ENCODE measurements around the gene GOLPH3L.
"Not testable (repeated sequence)": the region's sequence is repeated elsewhere in the genome, so short reads cannot be mapped to it uniquely, and the experiment has no call there.

Gene GOLPH3L

DNA sequence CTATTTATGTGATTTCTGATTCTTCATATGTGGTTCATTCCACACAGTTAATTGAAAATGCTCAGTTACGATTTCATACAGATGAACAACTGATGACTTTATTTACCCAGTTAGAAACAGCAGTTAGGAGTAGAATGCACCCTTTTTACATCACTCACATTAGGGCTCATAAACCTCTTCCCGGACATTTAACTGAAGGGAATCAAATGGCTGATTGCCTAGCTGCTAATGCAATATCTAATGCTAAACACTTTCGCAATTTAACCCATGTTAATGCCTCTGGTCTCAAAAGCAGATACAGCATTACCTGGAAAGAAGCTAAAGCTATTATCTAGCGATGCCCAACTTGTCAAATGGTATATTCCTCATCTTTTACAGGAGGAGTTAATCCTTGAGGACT lies 39.9 kb downstream of the GOLPH3L start:
- not testable (repeated sequence) for DNase-seq (ENCODE audit: low spot score)

DNA sequence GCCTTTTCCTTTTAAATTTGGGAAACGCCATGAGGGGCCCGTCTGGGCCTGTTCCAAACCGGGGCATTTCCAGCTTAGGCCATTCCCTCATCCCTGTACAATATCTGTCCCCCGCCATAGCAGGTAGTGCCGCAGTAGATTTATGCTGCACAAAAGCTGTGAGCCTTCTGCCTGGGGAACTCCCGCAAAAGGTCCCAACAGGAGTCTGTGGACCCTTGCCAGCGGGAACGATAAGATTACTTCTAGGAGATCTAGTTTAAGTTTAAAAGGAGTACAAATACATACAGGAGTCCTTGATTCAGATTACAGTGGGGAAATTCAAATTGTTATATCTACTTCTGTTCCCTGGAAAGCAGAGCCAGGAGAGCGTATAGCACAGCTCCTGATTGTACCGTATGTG lies 42.3 kb downstream of the GOLPH3L start:
- DNase-seq (ENCODE audit: low spot score): not testable (repeated sequence)

DNA sequence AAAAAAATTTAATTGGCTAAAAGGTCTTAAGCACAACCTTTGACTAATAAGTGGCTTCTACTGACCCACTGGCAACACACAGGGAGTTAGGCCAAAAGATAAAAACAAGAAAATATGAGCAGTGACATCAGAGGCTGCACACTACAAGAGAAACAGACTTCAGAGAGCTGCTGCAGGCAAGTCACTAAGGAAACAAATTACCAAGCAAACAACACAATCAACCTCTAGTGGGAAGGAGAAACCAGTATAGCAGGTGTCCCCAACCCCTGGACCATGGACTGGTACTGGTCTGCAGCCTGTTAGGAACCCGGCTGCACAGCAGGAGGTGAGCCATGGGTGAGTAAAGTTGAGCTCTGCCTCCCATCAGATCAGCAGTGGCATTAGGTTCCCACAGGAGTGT lies 46.8 kb downstream of the GOLPH3L start:
- DNase-seq (ENCODE audit: low spot score): no peak

DNA sequence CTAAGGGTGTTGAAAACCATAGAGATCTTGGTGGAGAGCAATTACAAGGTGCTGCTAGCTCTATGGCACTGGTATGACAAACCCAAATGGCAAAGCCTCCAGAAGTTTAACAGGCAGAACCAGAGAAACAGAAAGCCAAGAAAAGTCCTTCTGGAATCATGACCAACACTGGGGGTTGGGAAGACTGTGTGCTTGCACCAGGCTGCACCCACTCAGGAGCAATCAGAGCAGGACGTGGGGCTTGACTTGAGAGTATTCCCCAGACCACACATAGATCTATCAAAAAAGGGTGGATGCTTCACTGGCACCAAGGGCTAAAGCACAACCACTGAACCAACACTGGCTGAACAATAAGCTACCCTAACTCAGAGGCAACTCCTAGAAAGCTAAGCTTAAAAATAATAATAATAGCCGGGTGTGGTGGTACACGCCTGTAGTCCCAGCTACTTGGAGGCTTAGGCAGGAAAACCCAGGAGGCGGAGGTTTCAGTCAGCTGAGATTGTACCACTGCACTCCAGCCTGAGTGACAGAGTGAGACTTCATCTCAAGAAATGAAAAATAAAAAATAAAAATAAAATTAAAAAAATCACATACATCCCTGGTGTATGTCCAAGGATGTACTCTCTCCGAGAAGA lies 47.4 kb downstream of the GOLPH3L start:
- DNase-seq (ENCODE audit: low spot score): no peak

DNA sequence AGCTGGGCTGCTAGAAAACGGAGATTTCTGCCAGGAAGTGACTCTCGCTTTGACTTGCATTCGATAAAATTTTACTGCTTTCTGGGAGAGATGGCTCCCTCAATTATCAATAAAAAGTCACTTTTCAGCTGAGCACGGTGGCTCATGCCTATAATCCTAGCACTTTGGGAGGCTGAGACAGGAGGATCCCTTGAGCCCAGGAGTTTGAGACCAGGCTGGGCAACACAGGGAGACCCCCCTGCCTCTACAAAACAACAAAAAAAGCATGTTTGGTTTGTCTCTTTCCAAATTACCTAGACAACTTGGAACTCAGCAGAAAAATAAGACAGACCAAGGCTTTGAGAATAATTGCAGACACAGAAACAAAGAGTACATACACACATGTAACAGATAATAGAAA lies 54.7 kb downstream of the GOLPH3L start:
- no peak for DNase-seq (ENCODE audit: low spot score)

DNA sequence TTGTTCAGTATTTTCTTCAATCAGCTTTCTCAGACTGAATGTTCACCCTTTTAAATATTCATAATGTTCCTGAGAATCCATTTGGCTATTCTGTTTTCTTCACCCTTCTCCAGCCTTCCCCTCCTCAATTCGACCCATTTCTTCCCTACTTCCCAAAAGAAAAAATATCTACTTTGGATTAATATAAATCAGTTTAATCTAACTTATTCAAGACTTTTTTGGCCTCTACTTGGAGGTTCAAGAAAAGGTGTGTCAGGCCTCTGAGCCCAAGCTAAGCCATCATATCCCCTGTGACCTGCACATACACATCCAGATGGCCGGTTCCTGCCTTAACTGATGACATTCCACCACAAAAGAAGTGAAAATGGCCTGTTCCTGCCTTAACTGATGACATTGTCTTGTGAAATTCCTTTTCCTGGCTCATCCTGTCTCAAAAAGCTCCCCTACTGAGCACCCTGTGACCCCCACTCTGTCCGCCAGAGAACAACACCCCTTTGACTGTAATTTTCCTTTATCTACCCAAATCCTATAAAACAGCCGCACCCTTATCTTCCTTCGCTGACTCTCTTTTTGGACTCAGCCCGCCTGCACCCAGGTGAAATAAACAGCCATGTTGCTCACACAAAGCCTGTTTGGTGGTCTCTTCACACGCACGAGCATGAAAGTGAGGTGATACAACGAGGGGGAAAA lies 55.7 kb downstream of the GOLPH3L start:
- DNase-seq (ENCODE audit: low spot score): not testable (repeated sequence)

DNA sequence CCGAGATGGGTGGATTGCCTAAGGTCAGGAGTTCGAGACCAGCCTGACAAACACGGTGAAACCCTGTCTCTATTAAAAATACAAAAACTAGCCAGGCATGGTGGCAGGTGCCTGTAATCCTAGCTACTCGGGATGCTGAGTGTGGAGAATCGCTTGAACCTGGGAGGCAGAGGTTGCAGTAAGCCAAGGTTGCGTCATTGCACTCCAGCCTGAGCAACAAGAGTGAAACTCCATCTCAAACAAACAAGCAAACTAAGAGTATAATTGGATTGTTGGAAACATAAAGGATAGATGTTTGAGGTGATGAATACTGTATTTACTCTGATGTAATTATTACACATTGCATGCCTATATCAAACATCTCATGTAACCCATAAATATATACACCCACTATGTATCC lies 58.5 kb downstream of the GOLPH3L start:
- not testable (repeated sequence) for DNase-seq (ENCODE audit: low spot score)

DNA sequence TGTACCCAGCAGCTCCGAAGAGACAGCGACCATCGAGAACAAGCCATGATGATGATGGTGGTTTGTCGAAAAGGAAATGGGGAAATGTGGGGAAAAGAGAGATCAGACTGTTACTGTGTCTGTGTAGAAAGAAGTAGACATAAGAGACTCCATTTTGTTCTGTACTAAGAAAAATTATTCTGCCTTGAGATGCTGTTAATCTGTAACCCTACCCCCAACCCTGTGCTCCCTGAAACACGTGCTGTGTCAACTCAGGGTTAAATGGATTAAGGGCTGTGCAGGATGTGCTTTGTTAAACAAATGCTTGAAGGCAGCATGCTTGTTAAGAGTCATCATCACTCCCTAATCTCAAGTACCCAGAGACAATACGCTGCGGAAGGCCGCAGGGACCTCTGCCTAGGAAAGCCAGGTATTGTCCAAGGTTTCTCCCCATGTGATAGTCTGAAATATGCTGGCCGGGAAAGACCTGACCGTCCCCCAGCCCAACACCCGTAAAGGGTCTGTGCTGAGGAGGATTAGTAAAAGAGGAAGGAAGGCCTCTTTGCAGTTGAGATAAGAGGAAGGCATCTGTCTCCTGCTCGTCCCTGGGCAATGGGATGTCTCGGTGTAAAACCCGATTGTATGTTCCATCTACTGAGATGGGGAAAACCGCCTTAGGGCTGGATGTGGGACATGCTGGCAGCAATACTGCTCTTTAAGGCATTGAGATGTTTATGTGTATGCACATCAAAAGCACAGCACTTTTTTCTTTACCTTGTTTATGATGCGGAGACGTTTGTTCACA lies 61.9 kb downstream of the GOLPH3L start:
- DNase-seq (ENCODE audit: low spot score): not testable (repeated sequence)

DNA sequence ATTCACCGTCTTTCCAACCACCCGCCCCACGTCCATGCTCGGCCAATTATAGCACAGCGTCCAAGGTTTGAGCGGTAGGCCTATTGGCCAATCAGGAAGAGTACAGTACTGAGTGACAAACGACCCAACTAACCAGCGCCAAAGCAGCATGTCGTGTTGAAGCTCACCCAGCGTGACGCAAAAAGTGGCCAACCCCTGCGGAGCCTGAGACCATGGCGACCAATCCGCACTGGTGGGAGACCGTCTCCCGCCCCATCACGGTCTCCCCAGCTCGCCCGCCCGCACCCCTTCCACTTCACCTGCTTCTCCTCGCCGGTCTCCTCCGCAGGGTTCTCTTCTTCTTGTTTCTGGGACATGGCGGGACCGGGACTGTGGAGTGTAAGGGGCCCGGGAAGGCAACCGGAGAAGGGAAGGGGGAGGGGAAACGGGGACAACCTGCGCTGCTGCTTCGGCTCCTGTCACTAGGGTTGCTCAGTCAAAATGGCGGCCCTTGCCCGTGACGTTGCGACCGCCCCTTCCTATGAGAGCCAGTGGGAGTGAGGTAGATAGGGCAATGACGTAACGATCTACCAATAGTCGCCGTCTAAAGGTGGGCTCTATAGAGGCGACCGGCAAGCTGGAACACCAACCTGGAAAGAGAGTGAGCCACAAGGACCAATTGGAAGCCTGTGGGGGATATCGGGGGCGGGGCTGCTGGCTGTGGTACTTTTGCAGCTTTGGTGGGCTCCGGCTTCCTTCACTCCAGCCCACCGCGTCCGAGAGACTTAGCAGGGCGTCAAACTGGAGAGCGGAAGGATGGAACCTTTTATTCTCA lies 67.6 kb downstream of the GOLPH3L start, which contains the start of gene ENSA:
Gene ENSA (minus strand): TSS at position 498 of the 814 bp plus-strand sequence. CDS start 142 bp downstream, at position 356.
- peak; percentile 98 for DNase-seq (ENCODE audit: low spot score)

DNA sequence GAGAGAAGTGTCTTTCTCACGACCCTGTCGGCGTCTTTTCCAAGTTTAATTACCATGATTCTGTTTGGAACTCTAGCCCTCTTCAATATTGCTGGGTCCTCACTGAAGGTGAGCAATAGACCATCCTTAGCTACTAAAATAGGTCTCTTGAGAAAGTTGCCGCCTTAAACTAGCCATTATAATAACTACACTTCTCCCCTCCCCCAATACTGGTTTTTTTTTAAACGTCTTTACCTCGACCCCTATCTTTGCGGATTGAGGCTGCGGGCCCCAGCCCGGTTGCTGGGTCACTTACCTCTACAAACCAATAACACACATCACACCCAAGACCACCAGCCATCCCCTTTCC lies 68.2 kb downstream of the GOLPH3L start:
- no peak for DNase-seq (ENCODE audit: low spot score)

DNA sequence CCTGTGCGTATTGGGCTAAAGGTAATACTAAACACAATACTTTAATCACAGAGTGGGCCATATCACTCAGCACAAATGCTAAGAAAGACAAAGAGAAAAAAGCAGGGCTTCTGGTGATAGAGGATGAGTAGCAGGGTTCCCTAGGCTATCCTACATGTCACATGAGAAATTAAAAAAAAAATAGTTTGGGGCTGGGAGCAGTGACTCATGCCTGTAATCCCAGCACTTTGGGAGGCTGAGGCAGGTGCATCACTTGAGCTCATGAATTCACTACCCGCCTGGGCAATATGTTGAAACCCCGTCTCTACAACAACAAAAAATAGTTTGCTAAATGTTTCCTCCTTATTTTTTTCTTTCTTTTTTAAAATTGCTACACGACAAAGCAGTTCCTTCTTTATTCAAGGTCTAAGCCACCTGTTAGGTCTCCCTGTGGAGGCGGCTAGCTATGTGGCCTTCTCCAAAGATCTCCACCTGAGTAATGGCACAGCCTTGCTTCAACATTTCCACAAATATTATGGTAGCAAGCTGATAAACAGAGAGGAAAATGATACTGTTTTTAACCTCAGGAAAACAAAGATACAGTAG lies 69.0 kb downstream of the GOLPH3L start:
- no peak for DNase-seq (ENCODE audit: low spot score)

DNA sequence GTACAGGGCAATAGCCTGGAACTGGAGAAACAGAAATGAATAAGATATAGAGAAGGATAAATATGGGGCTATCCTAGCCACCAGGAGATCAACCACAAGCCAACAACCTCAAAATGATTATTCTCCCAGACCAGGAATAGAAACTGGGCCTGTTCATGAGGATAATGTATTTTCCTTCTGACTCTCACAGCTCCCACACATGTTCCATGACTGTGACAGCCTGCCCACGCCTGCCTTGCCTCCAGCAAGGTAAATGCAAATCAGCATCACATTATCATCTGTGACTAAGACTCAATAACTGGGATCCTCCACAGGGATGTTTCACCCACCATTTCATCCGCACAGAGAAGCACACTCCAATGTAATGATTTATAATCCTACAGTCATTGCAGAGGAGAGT lies 70.8 kb downstream of the GOLPH3L start:
- DNase-seq (ENCODE audit: low spot score): no peak

DNA sequence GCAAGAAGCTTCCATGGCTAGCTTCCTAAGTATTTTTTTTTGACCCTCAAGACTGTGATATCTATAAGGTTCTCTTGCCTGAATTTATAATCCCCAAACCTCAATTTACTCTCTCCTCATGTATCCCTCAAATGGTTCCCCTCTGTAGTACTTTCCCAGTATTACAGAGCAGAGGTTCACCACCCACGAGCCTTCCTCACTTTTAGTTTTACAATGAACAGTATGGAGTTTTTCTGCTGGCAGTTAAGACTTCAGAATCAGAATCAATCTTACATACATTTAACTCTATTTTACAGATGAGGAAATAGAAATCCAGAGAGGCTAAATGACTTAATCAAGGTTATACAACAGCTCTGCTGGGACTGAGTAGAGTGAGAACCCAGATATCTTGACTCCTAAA lies 72.4 kb downstream of the GOLPH3L start:
- DNase-seq (ENCODE audit: low spot score): not testable (repeated sequence)

DNA sequence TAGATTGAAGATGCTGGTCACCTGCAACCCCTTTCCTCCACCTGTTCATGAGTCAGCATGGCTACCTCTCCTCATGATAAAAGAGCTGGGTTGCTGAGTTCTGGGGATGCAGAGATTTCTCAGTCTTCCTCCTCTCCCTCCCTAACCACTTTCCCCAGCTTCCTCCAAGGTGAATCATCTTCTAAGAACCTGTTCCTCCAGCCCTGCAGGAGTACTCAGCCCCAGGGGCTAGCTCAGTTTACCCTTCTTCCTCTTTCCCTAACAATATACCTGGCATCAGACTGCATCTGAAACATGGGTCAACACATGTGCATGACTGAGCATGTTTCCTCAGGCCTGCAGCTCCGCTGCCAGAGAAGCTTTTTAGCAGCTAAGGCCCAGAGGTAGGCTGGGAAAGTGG lies 72.8 kb downstream of the GOLPH3L start:
- not testable (repeated sequence) for DNase-seq (ENCODE audit: low spot score)

DNA sequence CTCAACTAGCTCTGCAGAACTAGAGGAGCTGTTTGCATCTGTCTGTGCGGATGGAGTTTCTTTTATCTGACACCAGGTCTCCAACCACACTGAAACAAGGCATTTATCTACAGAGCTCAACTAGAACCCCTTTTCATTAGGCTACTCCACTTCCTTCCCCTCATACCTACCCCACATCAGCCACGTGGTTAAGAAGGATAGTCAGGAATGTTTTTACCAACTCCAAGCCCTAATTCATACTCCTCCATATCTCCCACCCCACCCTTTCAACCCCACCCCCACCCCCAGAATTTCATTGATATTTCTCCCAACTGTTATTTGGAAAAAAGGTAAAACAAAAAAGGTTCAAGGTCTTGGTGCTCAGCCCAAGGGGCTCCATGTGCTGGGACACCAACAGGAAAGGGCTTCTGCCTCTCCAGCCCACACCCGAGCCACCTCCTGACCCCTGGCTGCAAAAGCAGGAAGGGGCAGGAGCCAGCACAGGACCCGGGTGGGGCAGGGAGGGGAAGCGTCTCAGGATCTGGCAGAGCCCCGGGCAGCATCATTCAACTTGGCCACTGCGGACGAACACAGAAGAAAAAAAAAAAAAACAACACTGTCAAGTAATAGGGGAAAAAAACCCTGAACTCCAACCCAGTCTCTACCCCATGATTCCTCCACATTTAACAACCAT lies 74.5 kb downstream of the GOLPH3L start:
- no peak for DNase-seq (ENCODE audit: low spot score)

DNA sequence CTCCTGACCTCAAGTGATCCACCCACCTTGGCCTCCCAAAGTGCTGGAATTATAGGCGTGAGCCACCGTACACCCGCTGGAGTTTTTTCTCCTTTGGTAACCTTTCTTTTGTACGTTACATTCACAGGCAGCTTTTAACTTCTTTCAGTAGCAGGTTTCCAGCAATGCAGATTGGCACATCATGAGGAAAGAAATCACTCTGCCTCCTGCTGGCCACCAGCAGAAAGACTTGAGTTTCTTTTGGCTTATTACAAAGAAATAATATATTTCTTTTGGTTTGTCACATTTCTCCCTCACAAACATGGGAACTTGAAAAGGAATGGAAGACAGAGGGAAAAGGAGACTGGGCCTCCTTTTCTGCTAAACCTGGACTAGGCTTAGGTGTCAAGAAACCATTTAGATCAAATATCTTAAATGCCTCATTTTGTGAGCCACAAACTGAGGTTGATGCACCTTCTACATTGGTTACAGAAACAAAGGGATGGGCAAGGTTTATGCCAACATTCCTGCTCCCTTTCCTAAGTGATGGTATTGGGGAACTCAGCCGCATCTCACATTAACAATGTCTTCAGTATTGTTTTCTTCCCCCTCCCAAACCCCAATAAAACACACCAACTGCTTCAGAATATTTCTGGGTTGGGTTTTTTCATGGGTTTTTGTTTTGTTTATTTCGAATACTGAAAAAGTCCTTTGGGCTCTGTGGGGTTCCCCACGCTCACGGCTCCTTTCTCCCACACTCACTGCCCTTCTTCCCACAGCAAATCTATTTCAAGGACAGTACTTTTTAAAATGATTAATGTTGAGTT lies 75.3 kb downstream of the GOLPH3L start:
- DNase-seq (ENCODE audit: low spot score): peak; percentile 67

DNA sequence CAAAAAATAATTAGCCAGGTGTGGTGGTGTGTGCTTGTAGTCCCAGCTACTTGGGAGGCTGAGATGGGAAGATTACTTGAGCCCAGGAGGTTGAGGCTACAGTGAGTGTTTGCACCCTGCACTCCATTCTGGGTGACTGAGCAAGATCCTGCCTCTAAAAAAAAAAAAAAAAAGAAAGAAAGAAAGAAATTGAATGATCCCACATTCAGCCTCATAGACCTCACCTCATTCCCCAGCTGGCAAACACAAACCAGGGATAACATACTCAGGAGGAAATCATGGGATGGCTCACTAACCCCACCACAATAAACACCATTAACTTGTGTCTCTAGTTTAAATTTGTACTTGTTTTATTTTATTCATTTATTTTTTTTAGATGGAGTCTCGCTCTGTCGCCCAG lies 76.0 kb downstream of the GOLPH3L start:
- DNase-seq (ENCODE audit: low spot score): no peak

DNA sequence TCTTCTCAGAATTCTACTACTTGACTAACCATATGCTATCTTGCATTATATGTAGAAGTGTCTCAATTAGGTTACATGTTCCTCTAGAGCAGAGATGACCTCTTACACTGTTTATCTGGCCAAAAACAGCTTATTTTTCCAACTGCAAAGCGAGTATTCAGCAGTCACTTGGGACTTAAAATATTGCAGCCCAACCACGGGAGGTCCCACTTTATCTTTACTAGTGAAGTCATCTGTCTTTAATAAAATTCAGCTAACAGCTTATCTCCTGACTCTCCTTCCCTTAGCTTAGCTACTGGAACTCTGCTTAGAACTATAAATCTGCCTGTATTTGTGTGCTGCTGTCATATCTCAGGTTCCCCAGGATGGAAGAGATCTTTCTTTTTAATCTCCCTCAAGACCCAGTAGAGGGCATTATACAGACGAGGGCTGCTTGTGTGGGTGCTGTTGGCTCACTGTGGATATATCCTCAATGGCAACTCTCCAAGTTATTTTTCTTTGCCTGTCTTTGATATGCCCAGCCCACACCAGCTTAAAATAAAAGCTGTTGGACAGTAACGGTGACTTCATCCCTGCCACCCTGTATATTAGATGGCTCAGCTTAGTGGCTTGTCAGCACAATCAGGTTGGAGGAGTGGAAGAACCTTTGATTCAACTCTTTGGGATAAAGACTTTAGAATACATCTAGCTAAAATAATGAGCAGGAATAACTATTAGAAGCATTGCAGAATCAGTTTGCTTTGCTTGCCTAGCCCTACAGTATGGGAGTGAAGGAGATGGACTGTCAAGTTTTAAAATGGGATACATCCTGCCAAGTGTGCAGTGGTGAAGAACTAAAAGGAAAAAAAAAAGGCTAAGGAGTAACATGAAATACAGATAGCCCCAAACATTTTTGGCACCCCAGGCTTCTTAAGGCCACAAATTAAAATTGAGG lies 77.1 kb downstream of the GOLPH3L start:
- DNase-seq (ENCODE audit: low spot score): peak; percentile 66
